B cell (primary cell): ENCODE measurements around the gene USP6NL.

Experiments
- EZH2 ChIP-seq: IDR thresholded peaks from 2 replicates; pipeline ENCODE4 v1.6.1; 2012; ENCODE audit warnings: borderline replicate concordance, low read depth, mild to moderate bottlenecking, moderate library complexity, low read length; ENCODE audit not compliant: insufficient read depth, poor library complexity, severe bottlenecking
- TF ChIP-seq, protein P1 (sequence below): fragments of 200-600 bp; IDR thresholded peaks from one replicate; pipeline ENCODE4 v1.8.0; 2022; ENCODE audit warnings: antibody characterized with exemption, mild to moderate bottlenecking

DNA sequence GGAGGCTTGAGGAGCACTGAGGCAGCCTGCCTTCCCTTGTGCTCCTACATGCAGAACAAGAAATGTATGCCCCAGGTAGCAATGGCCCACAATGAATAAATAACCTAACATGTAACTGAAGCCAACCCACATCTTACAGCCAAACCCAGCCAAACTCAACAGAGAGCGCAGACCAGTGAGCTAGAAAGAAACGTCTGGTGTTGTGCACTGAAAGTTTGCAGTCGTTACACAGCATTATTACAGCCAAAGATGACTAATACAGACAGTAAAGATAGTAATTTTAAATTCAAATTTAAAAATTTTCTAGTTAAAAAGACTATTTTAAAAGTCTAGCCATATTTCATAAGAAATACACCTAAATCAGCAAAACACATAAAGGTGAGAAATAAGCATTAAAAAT is 11.2 kb downstream of the USP6NL start:
- no peak for TF ChIP-seq EZH2
- TF ChIP-seq, protein P1, sequence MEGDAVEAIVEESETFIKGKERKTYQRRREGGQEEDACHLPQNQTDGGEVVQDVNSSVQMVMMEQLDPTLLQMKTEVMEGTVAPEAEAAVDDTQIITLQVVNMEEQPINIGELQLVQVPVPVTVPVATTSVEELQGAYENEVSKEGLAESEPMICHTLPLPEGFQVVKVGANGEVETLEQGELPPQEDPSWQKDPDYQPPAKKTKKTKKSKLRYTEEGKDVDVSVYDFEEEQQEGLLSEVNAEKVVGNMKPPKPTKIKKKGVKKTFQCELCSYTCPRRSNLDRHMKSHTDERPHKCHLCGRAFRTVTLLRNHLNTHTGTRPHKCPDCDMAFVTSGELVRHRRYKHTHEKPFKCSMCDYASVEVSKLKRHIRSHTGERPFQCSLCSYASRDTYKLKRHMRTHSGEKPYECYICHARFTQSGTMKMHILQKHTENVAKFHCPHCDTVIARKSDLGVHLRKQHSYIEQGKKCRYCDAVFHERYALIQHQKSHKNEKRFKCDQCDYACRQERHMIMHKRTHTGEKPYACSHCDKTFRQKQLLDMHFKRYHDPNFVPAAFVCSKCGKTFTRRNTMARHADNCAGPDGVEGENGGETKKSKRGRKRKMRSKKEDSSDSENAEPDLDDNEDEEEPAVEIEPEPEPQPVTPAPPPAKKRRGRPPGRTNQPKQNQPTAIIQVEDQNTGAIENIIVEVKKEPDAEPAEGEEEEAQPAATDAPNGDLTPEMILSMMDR, result no peak
